ENCODE results near the gene POLR2E. TPM values are rescaled to one million over a fixed set of nuclear protein-coding genes. Genes with fewer than 3 reads are reported as not detected.

Gene POLR2E
- total RNA-seq, 1 donor, result 69.5 TPM

GRCh38 chr19:1122021-1122971 lies 27.1 kb upstream of the POLR2E start:
- no peak for TF ChIP-seq CTCF (IDR thresholded peaks at IDR 0.05; ENCODE audit: insufficient read depth, low read depth, low read length)
- no peak overlapping the region for H3K4me3 ChIP-seq (ENCODE audit: low read depth, low read length)
- DNase-seq (ENCODE audit: low read depth), result no peak

GRCh38 chr19:1121395-1121794 lies 26.2 kb upstream of the POLR2E start:
- TF ChIP-seq CTCF (IDR thresholded peaks at IDR 0.05; ENCODE audit: insufficient read depth, low read depth, low read length), result no peak
- no peak for DNase-seq (ENCODE audit: low read depth)
- no peak overlapping the region for H3K4me3 ChIP-seq (ENCODE audit: low read depth, low read length)

GRCh38 chr19:1119475-1120217 lies 24.5 kb upstream of the POLR2E start:
- H3K4me3 ChIP-seq (ENCODE audit: low read depth, low read length), result no peak overlapping the region
- DNase-seq (ENCODE audit: low read depth), result no peak
- TF ChIP-seq CTCF (IDR thresholded peaks at IDR 0.05; ENCODE audit: insufficient read depth, low read depth, low read length), result no peak

GRCh38 chr19:1118999-1119398 lies 23.8 kb upstream of the POLR2E start:
- no peak for DNase-seq (ENCODE audit: low read depth)
- no peak for TF ChIP-seq CTCF (IDR thresholded peaks at IDR 0.05; ENCODE audit: insufficient read depth, low read depth, low read length)
- no peak overlapping the region for H3K4me3 ChIP-seq (ENCODE audit: low read depth, low read length)

- no peak for TF ChIP-seq CTCF (IDR thresholded peaks at IDR 0.05; ENCODE audit: insufficient read depth, low read depth, low read length)
- DNase-seq (ENCODE audit: low read depth), result no peak
- no peak overlapping the region for H3K4me3 ChIP-seq (ENCODE audit: low read depth, low read length)
Observed at GRCh38 chr19:1117654-1118053, 22.5 kb upstream of the POLR2E start.

- H3K4me3 ChIP-seq (ENCODE audit: low read depth, low read length), result no peak overlapping the region
- DNase-seq (ENCODE audit: low read depth), result no peak
- TF ChIP-seq CTCF (IDR thresholded peaks at IDR 0.05; ENCODE audit: insufficient read depth, low read depth, low read length), result no peak
Observed at GRCh38 chr19:1116726-1117581, 21.8 kb upstream of the POLR2E start.
